Hematopoietic multipotent progenitor cell treated with erythropoietin and hydrocortisone succinate and interleukin-3 and kit ligand, for 17 days (in vitro differentiated cells): ENCODE data around the gene RHBG.

Experiments
- DNase-seq: peaks from one replicate; pipeline ENCODE4 v3.0.0-alpha.2; 2015; ENCODE audit warnings: low spot score

The RHBG gene

GRCh38 chr1:156386949-156387869 is 18.2 kb downstream of the RHBG start:
- DNase-seq, result no peak

GRCh38 chr1:156387870-156388173 is 18.8 kb downstream of the RHBG start:
- no peak for DNase-seq

GRCh38 chr1:156388174-156389137 is 19.4 kb downstream of the RHBG start:
- no peak for DNase-seq

- no peak for DNase-seq
Observed at GRCh38 chr1:156389311-156389710, 20.3 kb downstream of the RHBG start.

- no peak for DNase-seq
Observed at GRCh38 chr1:156390469-156391365, 21.7 kb downstream of the RHBG start.

- no peak for DNase-seq
Observed at GRCh38 chr1:156391366-156391677, 22.3 kb downstream of the RHBG start.

- DNase-seq, result no peak
Observed at GRCh38 chr1:156391701-156392100, 22.7 kb downstream of the RHBG start.

GRCh38 chr1:156392452-156392853 is 23.4 kb downstream of the RHBG start:
- no peak for DNase-seq

GRCh38 chr1:156393095-156393494 is 24.1 kb downstream of the RHBG start:
- no peak for DNase-seq

- no peak for DNase-seq
Observed at GRCh38 chr1:156394082-156394481, 25.1 kb downstream of the RHBG start.

GRCh38 chr1:156394835-156395461 is 25.9 kb downstream of the RHBG start:
- DNase-seq, result no peak

- DNase-seq, result no peak
Observed at GRCh38 chr1:156399355-156400125, 30.5 kb downstream of the RHBG start.

- DNase-seq, result no peak
Observed at GRCh38 chr1:156400191-156400935, 31.4 kb downstream of the RHBG start.

- DNase-seq, result no peak
Observed at GRCh38 chr1:156401041-156401574, 32.1 kb downstream of the RHBG start.

GRCh38 chr1:156401681-156402081 is 32.7 kb downstream of the RHBG start:
- DNase-seq, result no peak

GRCh38 chr1:156402331-156403020 is 33.5 kb downstream of the RHBG start:
- DNase-seq, result no peak

GRCh38 chr1:156405670-156406069 is 36.7 kb downstream of the RHBG start:
- DNase-seq, result no peak

GRCh38 chr1:156406251-156406650 is 37.2 kb downstream of the RHBG start:
- no peak for DNase-seq

GRCh38 chr1:156407344-156407743 is 38.3 kb downstream of the RHBG start:
- DNase-seq, result no peak
